K562 (cell line): ENCODE results near the gene SLC25A1. TPM values are rescaled to one million over a fixed set of nuclear protein-coding genes. Genes with fewer than 3 reads are reported as not detected.

Experiments
- ATAC-seq: fragments of 200-7000 bp; cut with Tn5 transposase; 3 replicates; pipeline ENCODE4 v1.9.1; 2020; ENCODE audit warnings: moderate library complexity
- BruUV-seq: library from RNA; stranded (reverse); fragments of 400-500 nt; replicated peaks from 2 replicates; lab custom pipeline; 2021; lab: Mats Ljungman, UMichigan
- CTCF ChIA-PET: fragments of 300-600 bp; formaldehyde crosslinking; extraction: SDS; loops from one replicate; lab custom pipeline; 2021; ENCODE audit warnings: low intra/inter-chr PET ratio; lab: Yijun Ruan, JAX
- POLR2A ChIA-PET: fragments of 300-600, 350-650 bp; sonication (Branson Sonifier 250); formaldehyde crosslinking; extraction: SDS; loops from one replicate; lab custom pipeline; 2021; ENCODE audit warnings: antibody characterized with exemption, inconsistent platforms; lab: Yijun Ruan, JAX
- DNase-seq, 4 experiments: peaks; one replicate each; pipeline versions ENCODE4 v3.0.0 to v3.0.0-alpha.2; 2011 to 2018; ENCODE audit warnings: low spot score in 3 of 4, mixed read lengths in 3 of 4; ENCODE audit errors: extremely low read depth in 1 of 4
- FAIRE-seq: peaks from 2 replicates; lab custom pipeline; 2011; peaks lifted over from hg19 to GRCh38; lab: Jason Lieb, UNC
- H2AFZ ChIP-seq: 2 replicates; pipeline ENCODE4 v1.6.0; 2011; ENCODE audit warnings: low read depth, low read length, control low read depth, inconsistent platforms
- H3K27ac ChIP-seq: fragments of 200-600 bp; 3 replicates; pipeline ENCODE4 v1.8.0; 2011; ENCODE audit warnings: low read depth, mild to moderate bottlenecking, control low read depth, inconsistent platforms, low read length, moderate library complexity, mixed read lengths; ENCODE audit errors: extremely low read depth
- H3K27me3 ChIP-seq, 2 experiments: fragments of 300-600 bp in 1 of 2; 2 replicates in 1 of 2; 3 replicates in 1 of 2; pipeline versions ENCODE4 v1.6.0 to v1.8.0; 2011; ENCODE audit warnings: inconsistent platforms in 2 of 2, low read length in 2 of 2, mild to moderate bottlenecking in 1 of 2, mixed read lengths in 1 of 2, moderate library complexity in 1 of 2; ENCODE audit not compliant: control insufficient read depth in 2 of 2, insufficient read depth in 2 of 2
- H3K36me3 ChIP-seq: fragments of 300-600 bp; 3 replicates; pipeline ENCODE4 v1.8.0; 2011; ENCODE audit warnings: mild to moderate bottlenecking, low read length, inconsistent platforms; ENCODE audit not compliant: control insufficient read depth, insufficient read depth
- H3K4me1 ChIP-seq, 2 experiments: fragments of 200-600 bp in 1 of 2; replicated peaks in 1 of 2; 2 replicates in 1 of 2; 3 replicates in 1 of 2; pipeline versions ENCODE4 v1.5.1 to v1.8.0; 2011; ENCODE audit warnings: inconsistent platforms in 2 of 2, low read length in 2 of 2, mild to moderate bottlenecking in 1 of 2, mixed read lengths in 1 of 2, moderate library complexity in 1 of 2; ENCODE audit not compliant: control insufficient read depth in 2 of 2, insufficient read depth in 2 of 2
- H3K4me2 ChIP-seq: 2 replicates; pipeline ENCODE4 v1.6.1; 2011; ENCODE audit warnings: low read length, control low read depth, inconsistent platforms, mixed read lengths; ENCODE audit not compliant: insufficient read depth
- H3K4me3 ChIP-seq: fragments of 200-600 bp; sonication (generic), shearing (Covaris generic); 2 replicates; pipeline ENCODE4 v1.5.1; 2016; ENCODE audit warnings: control low read depth, inconsistent platforms
- H3K79me2 ChIP-seq: fragments of 200-600 bp; 3 replicates; pipeline ENCODE4 v1.8.0; 2011; ENCODE audit warnings: low read length, inconsistent platforms; ENCODE audit not compliant: control insufficient read depth, insufficient read depth
- H3K9ac ChIP-seq, 2 experiments: 2 replicates each; pipeline versions ENCODE4 v1.6.0 to v1.6.1; 2011; ENCODE audit warnings: low read depth in 2 of 2, low read length in 2 of 2, control low read depth in 1 of 2, inconsistent platforms in 1 of 2, mild to moderate bottlenecking in 1 of 2, mixed read lengths in 1 of 2; ENCODE audit not compliant: insufficient read depth in 1 of 2
- H3K9me1 ChIP-seq: one replicate; pipeline ENCODE4 v1.6.0; 2011; ENCODE audit warnings: inconsistent platforms, mild to moderate bottlenecking, low read length, moderate library complexity; ENCODE audit not compliant: control insufficient read depth, insufficient read depth
- H3K9me3 ChIP-seq: replicated peaks from 2 replicates; pipeline ENCODE4 v1.5.1; 2011; ENCODE audit warnings: low read depth, low read length, inconsistent platforms; ENCODE audit not compliant: control insufficient read depth, insufficient read depth
- H4K20me1 ChIP-seq: replicated peaks from 2 replicates; pipeline ENCODE4 v1.6.1; 2011; ENCODE audit warnings: low read length, inconsistent platforms, mixed read lengths; ENCODE audit not compliant: control insufficient read depth, insufficient read depth
- HDAC1 ChIP-seq, 2 experiments: fragments of 450-650 bp; IDR thresholded peaks; 2 replicates each; pipeline ENCODE4 v1.6.1; 2016 to 2017; ENCODE audit warnings: inconsistent platforms in 1 of 2, mild to moderate bottlenecking in 1 of 2, moderate library complexity in 1 of 2
- JUN ChIP-seq, 2 experiments: sonication (generic) in 1 of 2; formaldehyde crosslinking in 1 of 2; IDR thresholded peaks; 2 replicates each; pipeline versions ENCODE4 v1.6.1 to v1.8.0; 2012 to 2022; ENCODE audit warnings: borderline replicate concordance in 2 of 2, mild to moderate bottlenecking in 2 of 2, improper control_type of control experiment in 1 of 2, low read depth in 1 of 2, low read length in 1 of 2, missing genetic modification reagents in 1 of 2
- JUNB ChIP-seq: fragments of 450-650 bp; formaldehyde crosslinking; conservative IDR thresholded peaks from 2 replicates; pipeline ENCODE4 v1.4.0; 2020; ENCODE audit warnings: mild to moderate bottlenecking
- MYBL2 ChIP-seq, 2 experiments: fragments of 450-650 bp in 1 of 2; sonication (generic) in 1 of 2; formaldehyde crosslinking in 1 of 2; IDR thresholded peaks; 2 replicates each; pipeline versions ENCODE4 v1.6.1 to v1.8.1; 2017 to 2022; ENCODE audit warnings: borderline replicate concordance in 1 of 2, inconsistent platforms in 1 of 2, low read depth in 1 of 2, mild to moderate bottlenecking in 1 of 2, missing genetic modification reagents in 1 of 2, moderate library complexity in 1 of 2
- NELFE ChIP-seq: IDR thresholded peaks from 2 replicates; pipeline ENCODE4 v1.6.1; 2011; ENCODE audit warnings: mild to moderate bottlenecking; ENCODE audit not compliant: insufficient read depth, insufficient read length
- NR2C2 ChIP-seq, 2 experiments: fragments of 200-800 bp in 1 of 2; sonication (Bioruptor generic) in 1 of 2; sonication (generic) in 1 of 2; formaldehyde crosslinking in 1 of 2; IDR thresholded peaks; 2 replicates each; pipeline versions ENCODE4 v1.6.1 to v1.8.0; 2016 to 2022; ENCODE audit warnings: mild to moderate bottlenecking in 1 of 2, missing compliant biosample characterization in 1 of 2, missing genetic modification characterization in 1 of 2, missing genetic modification reagents in 1 of 2
- PML ChIP-seq: IDR thresholded peaks from 2 replicates; pipeline ENCODE4 v1.6.1; 2012; ENCODE audit warnings: low read length, inconsistent platforms
- PURB ChIP-seq: sonication (generic); formaldehyde crosslinking; IDR thresholded peaks from 2 replicates; pipeline ENCODE4 v1.9.0; 2021; ENCODE audit warnings: low read depth, mild to moderate bottlenecking, missing genetic modification reagents
- RCOR1 ChIP-seq, 2 experiments: IDR thresholded peaks; 2 replicates each; pipeline ENCODE4 v1.6.1; 2012; ENCODE audit warnings: low read depth in 2 of 2, low read length in 2 of 2, borderline replicate concordance in 1 of 2, improper control_type of control experiment in 1 of 2
- RHOXF2B ChIP-seq: fragments of 250-450 bp; sonication (Bioruptor Pico); conservative IDR thresholded peaks from 2 replicates; pipeline ENCODE4 v1.5.1; 2021
- SRSF9 ChIP-seq: fragments of 200-400 bp; formaldehyde crosslinking; IDR thresholded peaks from 2 replicates; pipeline ENCODE4 v1.6.1; 2017; ENCODE audit warnings: low read depth, low read length, borderline replicate concordance
- WGBS: fragments of 100-300 bp; shearing (Covaris generic); methylation state at CpG from one replicate; pipeline ENCODE4 v1.1.6; 2016; ENCODE audit warnings: low coverage, mixed read lengths; ENCODE audit not compliant: insufficient coverage; ENCODE audit errors: missing lambda C conversion rate; 5-methylcytosine and 5-hydroxymethylcytosine counted together
- in situ Hi-C: fragments of 300-500 bp; cut with MboI; formaldehyde crosslinking; loops from 4 replicates; pipeline ENCODE4 v1.15.0; 2018; ENCODE audit warnings: inconsistent platforms, mixed read lengths
- intact Hi-C: fragments of 100-400 bp; cut with micrococcal nuclease; formaldehyde crosslinking; loops from 2 replicates; pipeline ENCODE4 v1.14.2; 2022
- polyA plus RNA-seq, 8 experiments: library from polyadenylated mRNA; depleted of rRNA in 4 of 8; stranded (reverse) in 5 of 8; unstranded in 3 of 8; fragments of >200 nt; fragmentation: Nextera tagmentation in 2 of 8; fragmentation: Illumina TruSeq in 1 of 8; extraction: Ambion mirVana in 2 of 8; extraction: Trizol in 1 of 8; gene quantifications; 2 replicates each; pipeline versions ENCODE4 v1.2.1 to v1.2.3, GENCODE V29; 2011 to 2014; ENCODE audit warnings: inconsistent platforms in 1 of 8, missing spikeins in 1 of 8
- total RNA-seq, 7 experiments: library from RNA; depleted of rRNA in 6 of 7; stranded (reverse); fragments of >200 nt in 6 of 7; fragmentation: Illumina TruSeq in 2 of 7; extraction: Trizol in 2 of 7; gene quantifications; 2 replicates each; pipeline versions ENCODE4 v1.2.1 to v1.2.3, GENCODE V29; 2011 to 2021; ENCODE audit warnings: low replicate concordance in 1 of 7
- TF ChIP-seq, protein P1 (sequence below), 3 experiments: IDR thresholded peaks in 2 of 3; conservative IDR thresholded peaks in 1 of 3; 2 replicates each; pipeline ENCODE4 v1.5.1; 2011 to 2012; ENCODE audit warnings: low read length in 3 of 3, mild to moderate bottlenecking in 3 of 3, control low read depth in 2 of 3, improper control_type of control experiment in 1 of 3, inconsistent platforms in 1 of 3, low read depth in 1 of 3, mixed read lengths in 1 of 3, moderate library complexity in 1 of 3; ENCODE audit not compliant: insufficient read depth in 2 of 3
- TF ChIP-seq, protein P2 (sequence below): fragments of 250-450 bp; sonication (Bioruptor Pico); IDR thresholded peaks from 2 replicates; pipeline ENCODE4 v1.5.0; 2020; ENCODE audit warnings: mild to moderate bottlenecking, borderline replicate concordance
- TF ChIP-seq, protein P3 (sequence below): sonication (generic); formaldehyde crosslinking; IDR thresholded peaks from 2 replicates; pipeline ENCODE4 v1.8.1; 2023; ENCODE audit warnings: mild to moderate bottlenecking, missing genetic modification reagents

Gene SLC25A1
- total and polyA plus RNA-seq, 9 of the 15 experiments (the other 6 are each of a cell fraction or from before 2014, with no cell fraction given) = 11.0 to 408 (median 110) TPM

DNA sequence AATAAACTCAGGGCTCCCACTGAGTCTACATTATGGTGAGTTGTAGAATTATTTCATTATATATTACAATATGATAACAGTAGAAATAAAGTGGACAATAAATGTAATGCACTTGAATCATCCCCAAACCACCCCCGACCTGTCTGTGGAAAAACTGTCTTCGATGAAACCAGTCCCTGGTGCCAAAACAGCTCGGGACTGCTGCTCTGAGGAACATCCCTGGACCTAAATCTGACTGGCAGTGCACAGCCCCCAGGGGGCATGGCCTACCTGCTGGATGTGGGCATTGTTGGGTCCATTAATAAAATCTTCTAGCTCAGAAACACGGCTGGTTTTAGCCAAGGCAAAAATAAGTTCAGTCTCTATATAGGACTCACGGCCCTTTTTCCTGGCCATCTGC, 29.3 kb upstream of the SLC25A1 start:
- CTCF ChIA-PET = no interaction called here
- TF ChIP-seq HDAC1 (IDR thresholded peaks at IDR 0.05) (no peak), RCOR1 (IDR thresholded peaks at IDR 0.05; ENCODE audit: borderline replicate concordance in 1 of 2, low read depth in 2 of 2, low read length in 2 of 2) (no peak), SRSF9 (no peak), PURB (CRISPR knock-in tag) (no peak), NELFE (no peak), JUNB (CRISPR knock-in tag) (no peak), JUN (IDR thresholded peaks at IDR 0.05; ENCODE audit: borderline replicate concordance, low read depth, low read length) (no peak), JUN (CRISPR knock-in tag; IDR thresholded peaks at IDR 0.05; ENCODE audit: borderline replicate concordance) (no peak), NR2C2 (CRISPR knock-in tag; IDR thresholded peaks at IDR 0.05) (no peak), NR2C2 (tag; IDR thresholded peaks at IDR 0.05) (no peak), RHOXF2B (CRISPR knock-in tag) (0 out of 2 replicates have a peak, but pooled peaks have one; percentile 69), MYBL2 (IDR thresholded peaks at IDR 0.05; ENCODE audit: low read depth) (no peak), MYBL2 (CRISPR knock-in tag; IDR thresholded peaks at IDR 0.05; ENCODE audit: borderline replicate concordance) (no peak), PML (no peak)
- TF ChIP-seq, protein P1, sequence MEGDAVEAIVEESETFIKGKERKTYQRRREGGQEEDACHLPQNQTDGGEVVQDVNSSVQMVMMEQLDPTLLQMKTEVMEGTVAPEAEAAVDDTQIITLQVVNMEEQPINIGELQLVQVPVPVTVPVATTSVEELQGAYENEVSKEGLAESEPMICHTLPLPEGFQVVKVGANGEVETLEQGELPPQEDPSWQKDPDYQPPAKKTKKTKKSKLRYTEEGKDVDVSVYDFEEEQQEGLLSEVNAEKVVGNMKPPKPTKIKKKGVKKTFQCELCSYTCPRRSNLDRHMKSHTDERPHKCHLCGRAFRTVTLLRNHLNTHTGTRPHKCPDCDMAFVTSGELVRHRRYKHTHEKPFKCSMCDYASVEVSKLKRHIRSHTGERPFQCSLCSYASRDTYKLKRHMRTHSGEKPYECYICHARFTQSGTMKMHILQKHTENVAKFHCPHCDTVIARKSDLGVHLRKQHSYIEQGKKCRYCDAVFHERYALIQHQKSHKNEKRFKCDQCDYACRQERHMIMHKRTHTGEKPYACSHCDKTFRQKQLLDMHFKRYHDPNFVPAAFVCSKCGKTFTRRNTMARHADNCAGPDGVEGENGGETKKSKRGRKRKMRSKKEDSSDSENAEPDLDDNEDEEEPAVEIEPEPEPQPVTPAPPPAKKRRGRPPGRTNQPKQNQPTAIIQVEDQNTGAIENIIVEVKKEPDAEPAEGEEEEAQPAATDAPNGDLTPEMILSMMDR (IDR thresholded peaks at IDR 0.05 in 2 of 3, conservative IDR thresholded peaks at IDR 0.05 in 1 of 3; ENCODE audit: insufficient read depth in 2 of 3, low read depth in 1 of 3, low read length in 3 of 3) = 0 out of 6 replicates have a peak, but pooled peaks of 2 of the 3 experiments have one; percentile 4 to 12
- TF ChIP-seq, protein P2, sequence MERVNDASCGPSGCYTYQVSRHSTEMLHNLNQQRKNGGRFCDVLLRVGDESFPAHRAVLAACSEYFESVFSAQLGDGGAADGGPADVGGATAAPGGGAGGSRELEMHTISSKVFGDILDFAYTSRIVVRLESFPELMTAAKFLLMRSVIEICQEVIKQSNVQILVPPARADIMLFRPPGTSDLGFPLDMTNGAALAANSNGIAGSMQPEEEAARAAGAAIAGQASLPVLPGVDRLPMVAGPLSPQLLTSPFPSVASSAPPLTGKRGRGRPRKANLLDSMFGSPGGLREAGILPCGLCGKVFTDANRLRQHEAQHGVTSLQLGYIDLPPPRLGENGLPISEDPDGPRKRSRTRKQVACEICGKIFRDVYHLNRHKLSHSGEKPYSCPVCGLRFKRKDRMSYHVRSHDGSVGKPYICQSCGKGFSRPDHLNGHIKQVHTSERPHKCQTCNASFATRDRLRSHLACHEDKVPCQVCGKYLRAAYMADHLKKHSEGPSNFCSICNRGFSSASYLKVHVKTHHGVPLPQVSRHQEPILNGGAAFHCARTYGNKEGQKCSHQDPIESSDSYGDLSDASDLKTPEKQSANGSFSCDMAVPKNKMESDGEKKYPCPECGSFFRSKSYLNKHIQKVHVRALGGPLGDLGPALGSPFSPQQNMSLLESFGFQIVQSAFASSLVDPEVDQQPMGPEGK (CRISPR knock-in tag) = peak; percentile 44; the same call in 1 of the 2 replicates
- TF ChIP-seq, protein P3, sequence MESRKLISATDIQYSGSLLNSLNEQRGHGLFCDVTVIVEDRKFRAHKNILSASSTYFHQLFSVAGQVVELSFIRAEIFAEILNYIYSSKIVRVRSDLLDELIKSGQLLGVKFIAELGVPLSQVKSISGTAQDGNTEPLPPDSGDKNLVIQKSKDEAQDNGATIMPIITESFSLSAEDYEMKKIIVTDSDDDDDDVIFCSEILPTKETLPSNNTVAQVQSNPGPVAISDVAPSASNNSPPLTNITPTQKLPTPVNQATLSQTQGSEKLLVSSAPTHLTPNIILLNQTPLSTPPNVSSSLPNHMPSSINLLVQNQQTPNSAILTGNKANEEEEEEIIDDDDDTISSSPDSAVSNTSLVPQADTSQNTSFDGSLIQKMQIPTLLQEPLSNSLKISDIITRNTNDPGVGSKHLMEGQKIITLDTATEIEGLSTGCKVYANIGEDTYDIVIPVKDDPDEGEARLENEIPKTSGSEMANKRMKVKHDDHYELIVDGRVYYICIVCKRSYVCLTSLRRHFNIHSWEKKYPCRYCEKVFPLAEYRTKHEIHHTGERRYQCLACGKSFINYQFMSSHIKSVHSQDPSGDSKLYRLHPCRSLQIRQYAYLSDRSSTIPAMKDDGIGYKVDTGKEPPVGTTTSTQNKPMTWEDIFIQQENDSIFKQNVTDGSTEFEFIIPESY (CRISPR knock-in tag) = no peak

More for the DNA sequence above, 29.3 kb upstream of the SLC25A1 start:
- Histone ChIP-seq H3K4me3 (no peak overlapping the region), H3K9me3 (no peaks in the 10 kb centered on the region), H3K4me2 (no peak overlapping the region), H2AFZ (no peak overlapping the region), H3K36me3 (no peaks in the 10 kb centered on the region), H3K27me3 (peaks cover 43 to 52% of the 10 kb centered on the region in 2 experiments), H3K4me1 (peaks cover 3 to 10% of the 10 kb centered on the region in 2 experiments; a peak in 4 of 5 replicates), H4K20me1 (0 out of 2 replicates have a peak, but pooled peaks cover 7% of the 10 kb centered on the region), H3K27ac (no peak overlapping the region), H3K9ac (no peak overlapping the region), H3K9me1 (no peaks in the 10 kb centered on the region), H3K79me2 (no peaks in the 10 kb centered on the region)
- POLR2A ChIA-PET = interaction anchor here (0.6 to 11.1 kb wide), 10 partner anchors 10 to 219 kb away, joined by 3 to 123 read pairs (median 5); no protein-coding TSS in a partner anchor
- DNase-seq (no peak), FAIRE-seq (no peak), ATAC-seq (no peak)
- intact Hi-C loops (no loop called here), in situ Hi-C loops (no loop called here)
- 9% methylated on average over 5 of the region's 5 CpGs for whole genome bisulfite sequencing
- no TSS peak for BruUV-seq
